ENCODE measurements around the gene EBNA1BP2. TPM values are rescaled to one million over a fixed set of nuclear protein-coding genes. Genes with fewer than 3 reads are reported as not detected.

Gene EBNA1BP2
- total and polyA plus RNA-seq, 4 donors: 25.6 to 90.6 (median 41.6) TPM

DNA sequence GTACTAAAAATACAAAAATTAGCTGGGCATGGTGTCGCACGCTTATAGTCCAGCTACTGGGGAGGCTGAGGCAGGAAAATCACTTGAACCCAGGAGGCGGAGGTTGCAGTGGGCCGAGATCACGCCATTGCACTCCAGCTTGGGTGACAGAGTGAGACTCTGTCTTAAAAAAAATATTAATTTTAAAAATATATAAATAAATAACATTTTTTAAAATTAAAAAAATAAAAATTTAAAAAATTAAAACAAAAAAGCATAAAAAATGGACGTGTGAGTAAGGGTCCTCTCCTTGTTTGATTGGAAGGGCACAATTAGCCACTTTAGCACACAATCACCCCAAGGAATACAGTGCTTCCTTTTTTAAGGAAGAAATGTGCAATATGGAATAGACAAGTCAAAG, 18.6 kb downstream of the EBNA1BP2 start:
- Histone ChIP-seq H3K9me3 (ENCODE audit: control insufficient read depth in 4 of 4, low read length in 3 of 4) (no peaks in the 10 kb centered on the region), H3K9ac (ENCODE audit: low read depth in 1 of 2, low read length in 2 of 2) (no peak overlapping the region), H3K27ac (ENCODE audit: low read depth in 1 of 2, low read length in 2 of 2) (no peak overlapping the region), H3K4me3 (ENCODE audit: low read depth in 1 of 3, low read length in 3 of 3) (no peak overlapping the region), H3K27me3 (ENCODE audit: control insufficient read depth in 4 of 4, insufficient read depth in 4 of 4, low read length in 3 of 4) (no peaks in the 10 kb centered on the region), H3K4me1 (ENCODE audit: control insufficient read depth in 4 of 4, insufficient read depth in 4 of 4, low read length in 3 of 4) (no peaks in the 10 kb centered on the region), H3K36me3 (ENCODE audit: control insufficient read depth in 4 of 4, insufficient read depth in 3 of 4, low read depth in 1 of 4, low read length in 3 of 4) (no peaks in the 10 kb centered on the region)
- 92% methylated on average over 6 of the region's 6 CpGs for WGBS
- no peak for DNase-seq (ENCODE audit: low spot score)
- TF ChIP-seq FOXA2 (IDR thresholded peaks at IDR 0.05) (no peak), NR2F2 (IDR thresholded peaks at IDR 0.05) (no peak), YY1 (IDR thresholded peaks at IDR 0.05) (no peak), GABPA (IDR thresholded peaks at IDR 0.05 in 1 of 2, conservative IDR thresholded peaks at IDR 0.05 in 1 of 2) (no peak), TAF1 (conservative IDR thresholded peaks at IDR 0.05) (no peak), RAD21 (IDR thresholded peaks at IDR 0.05) (no peak), EGR1 (IDR thresholded peaks at IDR 0.05; ENCODE audit: low read depth in 2 of 2) (no peak), RXRA (IDR thresholded peaks at IDR 0.05) (no peak), SP1 (IDR thresholded peaks at IDR 0.05) (no peak), HNF4A (conservative IDR thresholded peaks at IDR 0.05) (no peak), HNF4G (IDR thresholded peaks at IDR 0.05) (no peak), JUND (IDR thresholded peaks at IDR 0.05) (no peak), FOXA1 (IDR thresholded peaks at IDR 0.05) (no peak)
- TF ChIP-seq, protein P1, sequence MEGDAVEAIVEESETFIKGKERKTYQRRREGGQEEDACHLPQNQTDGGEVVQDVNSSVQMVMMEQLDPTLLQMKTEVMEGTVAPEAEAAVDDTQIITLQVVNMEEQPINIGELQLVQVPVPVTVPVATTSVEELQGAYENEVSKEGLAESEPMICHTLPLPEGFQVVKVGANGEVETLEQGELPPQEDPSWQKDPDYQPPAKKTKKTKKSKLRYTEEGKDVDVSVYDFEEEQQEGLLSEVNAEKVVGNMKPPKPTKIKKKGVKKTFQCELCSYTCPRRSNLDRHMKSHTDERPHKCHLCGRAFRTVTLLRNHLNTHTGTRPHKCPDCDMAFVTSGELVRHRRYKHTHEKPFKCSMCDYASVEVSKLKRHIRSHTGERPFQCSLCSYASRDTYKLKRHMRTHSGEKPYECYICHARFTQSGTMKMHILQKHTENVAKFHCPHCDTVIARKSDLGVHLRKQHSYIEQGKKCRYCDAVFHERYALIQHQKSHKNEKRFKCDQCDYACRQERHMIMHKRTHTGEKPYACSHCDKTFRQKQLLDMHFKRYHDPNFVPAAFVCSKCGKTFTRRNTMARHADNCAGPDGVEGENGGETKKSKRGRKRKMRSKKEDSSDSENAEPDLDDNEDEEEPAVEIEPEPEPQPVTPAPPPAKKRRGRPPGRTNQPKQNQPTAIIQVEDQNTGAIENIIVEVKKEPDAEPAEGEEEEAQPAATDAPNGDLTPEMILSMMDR (IDR thresholded peaks at IDR 0.05; ENCODE audit: low read depth, low read length, missing input control): no peak
- TF ChIP-seq, protein P2, sequence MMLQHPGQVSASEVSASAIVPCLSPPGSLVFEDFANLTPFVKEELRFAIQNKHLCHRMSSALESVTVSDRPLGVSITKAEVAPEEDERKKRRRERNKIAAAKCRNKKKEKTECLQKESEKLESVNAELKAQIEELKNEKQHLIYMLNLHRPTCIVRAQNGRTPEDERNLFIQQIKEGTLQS (IDR thresholded peaks at IDR 0.05): no peak
- TF ChIP-seq, protein P3, sequence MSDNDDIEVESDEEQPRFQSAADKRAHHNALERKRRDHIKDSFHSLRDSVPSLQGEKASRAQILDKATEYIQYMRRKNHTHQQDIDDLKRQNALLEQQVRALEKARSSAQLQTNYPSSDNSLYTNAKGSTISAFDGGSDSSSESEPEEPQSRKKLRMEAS (IDR thresholded peaks at IDR 0.05): no peak
- TF ChIP-seq, protein P4, sequence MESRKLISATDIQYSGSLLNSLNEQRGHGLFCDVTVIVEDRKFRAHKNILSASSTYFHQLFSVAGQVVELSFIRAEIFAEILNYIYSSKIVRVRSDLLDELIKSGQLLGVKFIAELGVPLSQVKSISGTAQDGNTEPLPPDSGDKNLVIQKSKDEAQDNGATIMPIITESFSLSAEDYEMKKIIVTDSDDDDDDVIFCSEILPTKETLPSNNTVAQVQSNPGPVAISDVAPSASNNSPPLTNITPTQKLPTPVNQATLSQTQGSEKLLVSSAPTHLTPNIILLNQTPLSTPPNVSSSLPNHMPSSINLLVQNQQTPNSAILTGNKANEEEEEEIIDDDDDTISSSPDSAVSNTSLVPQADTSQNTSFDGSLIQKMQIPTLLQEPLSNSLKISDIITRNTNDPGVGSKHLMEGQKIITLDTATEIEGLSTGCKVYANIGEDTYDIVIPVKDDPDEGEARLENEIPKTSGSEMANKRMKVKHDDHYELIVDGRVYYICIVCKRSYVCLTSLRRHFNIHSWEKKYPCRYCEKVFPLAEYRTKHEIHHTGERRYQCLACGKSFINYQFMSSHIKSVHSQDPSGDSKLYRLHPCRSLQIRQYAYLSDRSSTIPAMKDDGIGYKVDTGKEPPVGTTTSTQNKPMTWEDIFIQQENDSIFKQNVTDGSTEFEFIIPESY (IDR thresholded peaks at IDR 0.05): no peak
- TF ChIP-seq, protein P5, sequence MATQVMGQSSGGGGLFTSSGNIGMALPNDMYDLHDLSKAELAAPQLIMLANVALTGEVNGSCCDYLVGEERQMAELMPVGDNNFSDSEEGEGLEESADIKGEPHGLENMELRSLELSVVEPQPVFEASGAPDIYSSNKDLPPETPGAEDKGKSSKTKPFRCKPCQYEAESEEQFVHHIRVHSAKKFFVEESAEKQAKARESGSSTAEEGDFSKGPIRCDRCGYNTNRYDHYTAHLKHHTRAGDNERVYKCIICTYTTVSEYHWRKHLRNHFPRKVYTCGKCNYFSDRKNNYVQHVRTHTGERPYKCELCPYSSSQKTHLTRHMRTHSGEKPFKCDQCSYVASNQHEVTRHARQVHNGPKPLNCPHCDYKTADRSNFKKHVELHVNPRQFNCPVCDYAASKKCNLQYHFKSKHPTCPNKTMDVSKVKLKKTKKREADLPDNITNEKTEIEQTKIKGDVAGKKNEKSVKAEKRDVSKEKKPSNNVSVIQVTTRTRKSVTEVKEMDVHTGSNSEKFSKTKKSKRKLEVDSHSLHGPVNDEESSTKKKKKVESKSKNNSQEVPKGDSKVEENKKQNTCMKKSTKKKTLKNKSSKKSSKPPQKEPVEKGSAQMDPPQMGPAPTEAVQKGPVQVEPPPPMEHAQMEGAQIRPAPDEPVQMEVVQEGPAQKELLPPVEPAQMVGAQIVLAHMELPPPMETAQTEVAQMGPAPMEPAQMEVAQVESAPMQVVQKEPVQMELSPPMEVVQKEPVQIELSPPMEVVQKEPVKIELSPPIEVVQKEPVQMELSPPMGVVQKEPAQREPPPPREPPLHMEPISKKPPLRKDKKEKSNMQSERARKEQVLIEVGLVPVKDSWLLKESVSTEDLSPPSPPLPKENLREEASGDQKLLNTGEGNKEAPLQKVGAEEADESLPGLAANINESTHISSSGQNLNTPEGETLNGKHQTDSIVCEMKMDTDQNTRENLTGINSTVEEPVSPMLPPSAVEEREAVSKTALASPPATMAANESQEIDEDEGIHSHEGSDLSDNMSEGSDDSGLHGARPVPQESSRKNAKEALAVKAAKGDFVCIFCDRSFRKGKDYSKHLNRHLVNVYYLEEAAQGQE (IDR thresholded peaks at IDR 0.05): no peak

All from liver (tissue), 9 donors.